Ectodermal cell (in vitro differentiated cells): ENCODE results near the gene MTX3.

ENCODE experiments used
- H3K27ac ChIP-seq: 2 replicates; pipeline ENCODE4 v1.7.0; 2013; ENCODE audit warnings: mild to moderate bottlenecking, low read depth, low read length; ENCODE audit not compliant: insufficient read depth, poor library complexity, severe bottlenecking
- H3K27me3 ChIP-seq: 2 replicates; pipeline ENCODE4 v1.7.0; 2013; ENCODE audit warnings: mild to moderate bottlenecking, low read length; ENCODE audit not compliant: insufficient read depth, control insufficient read depth, poor library complexity, severe bottlenecking
- H3K36me3 ChIP-seq: one replicate; pipeline ENCODE4 v1.7.0; 2013; ENCODE audit warnings: low read length; ENCODE audit not compliant: control insufficient read depth, insufficient read depth
- H3K4me1 ChIP-seq: one replicate; pipeline ENCODE4 v1.7.0; 2013; ENCODE audit warnings: low read length; ENCODE audit not compliant: control insufficient read depth, insufficient read depth
- H3K4me3 ChIP-seq: 2 replicates; pipeline ENCODE4 v1.7.0; 2013; ENCODE audit warnings: low read depth, low read length, control low read depth; ENCODE audit not compliant: insufficient read depth
- H3K9me3 ChIP-seq: 2 replicates; pipeline ENCODE4 v1.7.0; 2013; ENCODE audit warnings: mild to moderate bottlenecking, low read length, moderate library complexity; ENCODE audit not compliant: control insufficient read depth
- WGBS, 2 experiments: methylation state at CpG; one replicate each; pipeline ENCODE4 v1.1.7; 2013; ENCODE audit warnings: missing lambda C conversion rate in 2 of 2; 5-methylcytosine and 5-hydroxymethylcytosine counted together

Gene MTX3

DNA sequence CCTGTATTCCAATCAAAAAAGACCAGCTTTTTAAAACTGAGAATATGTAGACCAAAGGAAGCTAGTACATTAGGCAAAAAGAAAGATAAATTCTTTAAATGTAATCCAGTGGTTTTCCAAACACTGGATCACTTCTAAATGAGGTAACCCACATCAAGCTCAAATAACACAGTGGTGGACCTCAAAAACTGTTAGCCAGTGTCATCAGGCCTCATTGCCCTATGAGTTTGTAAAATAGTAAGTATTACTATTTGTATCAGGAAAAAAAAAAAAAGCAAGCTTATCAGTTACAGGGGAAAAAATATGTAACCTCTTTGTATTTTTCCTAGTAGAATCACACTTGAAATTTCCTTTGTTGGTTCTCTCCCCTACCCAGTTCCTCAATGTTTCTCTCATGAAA is 6.7 kb downstream of the MTX3 start:
- no peaks in the 10 kb centered on the region for H3K9me3 ChIP-seq
- H3K36me3 ChIP-seq = peaks cover 35% of the 10 kb centered on the region
- no peaks in the 10 kb centered on the region for H3K4me1 ChIP-seq
- H3K4me3 ChIP-seq = no peak overlapping the region
- no peaks in the 10 kb centered on the region for H3K27me3 ChIP-seq
- no peak overlapping the region for H3K27ac ChIP-seq

DNA sequence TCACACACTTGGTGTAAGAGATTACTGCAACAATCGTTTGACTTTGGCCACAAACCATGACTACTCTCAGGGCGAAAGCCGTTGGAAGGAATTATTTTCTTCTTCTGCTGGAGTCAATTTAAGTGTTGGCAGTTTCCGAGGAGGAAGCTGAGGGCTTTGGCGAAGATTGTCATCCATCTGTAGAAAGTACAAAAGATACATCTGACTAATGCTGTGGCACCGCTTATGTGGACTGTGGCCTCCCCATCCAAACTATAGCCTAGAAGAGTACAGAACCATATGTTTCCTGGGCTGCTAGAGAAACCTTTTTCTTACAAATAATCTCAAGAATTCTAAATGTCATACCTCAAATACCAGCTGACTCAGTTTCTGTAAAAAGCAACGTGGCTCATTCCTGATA is 7.4 kb downstream of the MTX3 start:
- H3K27me3 ChIP-seq = no peaks in the 10 kb centered on the region
- 94 to 97% methylated on average over 7 of the region's 7 CpGs for WGBS, 2 experiments
- peaks cover 35% of the 10 kb centered on the region for H3K36me3 ChIP-seq
- no peak overlapping the region for H3K4me3 ChIP-seq
- no peak overlapping the region for H3K27ac ChIP-seq
- no peaks in the 10 kb centered on the region for H3K4me1 ChIP-seq
- no peaks in the 10 kb centered on the region for H3K9me3 ChIP-seq

DNA sequence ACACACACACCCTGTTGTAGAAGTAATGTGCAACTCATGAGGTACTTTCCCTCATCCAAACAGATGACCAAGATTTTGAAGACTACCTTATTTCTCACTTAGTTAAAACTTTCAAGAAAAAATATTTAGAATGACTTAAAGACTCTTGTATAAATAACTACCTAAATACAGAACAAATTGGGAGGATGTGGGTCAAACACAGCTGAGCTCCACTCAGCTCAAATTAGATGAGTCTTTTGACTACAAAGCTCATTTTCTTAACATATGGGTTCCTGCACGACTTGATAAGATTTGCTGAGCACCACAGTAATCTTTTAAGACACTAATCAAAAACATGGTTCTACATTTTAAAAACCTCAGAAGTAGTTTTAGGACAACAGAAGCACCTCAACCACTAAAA is 8.9 kb downstream of the MTX3 start:
- H3K9me3 ChIP-seq = no peaks in the 10 kb centered on the region
- H3K36me3 ChIP-seq = peaks cover 37% of the 10 kb centered on the region
- WGBS, 2 experiments = 90 to 95% methylated on average over 1 of the region's 1 CpG

GRCh38 chr5:79976759-79977515 is 14.1 kb downstream of the MTX3 start:
- H3K4me1 ChIP-seq = peaks cover 26% of the 10 kb centered on the region
- no peaks in the 10 kb centered on the region for H3K9me3 ChIP-seq
- 95 to 98% methylated on average over 7 of the region's 7 CpGs for WGBS, 2 experiments
- H3K36me3 ChIP-seq = peaks cover 14% of the 10 kb centered on the region
- no peak overlapping the region for H3K27ac ChIP-seq
- no peak overlapping the region for H3K4me3 ChIP-seq
- no peaks in the 10 kb centered on the region for H3K27me3 ChIP-seq

More for the DNA sequence above, 8.9 kb downstream of the MTX3 start:
- H3K27me3 ChIP-seq = no peaks in the 10 kb centered on the region
- H3K27ac ChIP-seq = no peak overlapping the region
- no peaks in the 10 kb centered on the region for H3K4me1 ChIP-seq
- H3K4me3 ChIP-seq = no peak overlapping the region

DNA sequence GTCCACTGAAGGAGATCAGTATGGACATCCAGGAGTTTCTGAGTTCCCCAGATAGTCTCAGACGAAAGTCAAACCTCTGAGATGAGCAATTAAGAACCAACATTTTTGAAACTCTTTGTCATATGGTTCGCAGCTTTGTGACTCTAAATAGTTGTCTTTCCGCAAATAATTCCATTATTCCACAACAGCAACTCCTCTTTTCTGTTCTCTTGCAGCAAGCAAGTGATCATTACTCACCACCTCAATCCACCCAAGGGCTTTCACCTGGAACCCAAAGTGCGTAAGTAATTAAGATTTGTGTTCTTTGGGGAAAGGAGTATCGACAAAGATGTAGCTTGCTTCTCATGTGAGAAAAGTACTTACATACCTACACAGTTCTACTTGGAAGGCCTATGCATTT is 15.6 kb downstream of the MTX3 start:
- H3K36me3 ChIP-seq = peaks cover 14% of the 10 kb centered on the region
- WGBS, 2 experiments = 92 to 95% methylated on average over 3 to 5 of the region's 5 CpGs
- H3K27me3 ChIP-seq = no peaks in the 10 kb centered on the region
- no peak overlapping the region for H3K27ac ChIP-seq
- peaks cover 26% of the 10 kb centered on the region for H3K4me1 ChIP-seq
- no peak overlapping the region for H3K4me3 ChIP-seq
- no peaks in the 10 kb centered on the region for H3K9me3 ChIP-seq

- Histone ChIP-seq H3K36me3 (peaks cover 14% of the 10 kb centered on the region), H3K4me3 (no peak overlapping the region), H3K9me3 (no peaks in the 10 kb centered on the region), H3K4me1 (peaks cover 26% of the 10 kb centered on the region), H3K27ac (no peak overlapping the region), H3K27me3 (no peaks in the 10 kb centered on the region)
- WGBS, 2 experiments = 94 to 98% methylated on average over 2 of the region's 2 CpGs
Observed at GRCh38 chr5:79974886-79975285, 16.2 kb downstream of the MTX3 start.

GRCh38 chr5:79973996-79974395 is 17.1 kb downstream of the MTX3 start:
- peak overlapping the region; percentile 58 for H3K27ac ChIP-seq
- no peak overlapping the region for H3K4me3 ChIP-seq
- H3K36me3 ChIP-seq = peaks cover 14% of the 10 kb centered on the region
- 68 to 78% methylated on average over 3 of the region's 3 CpGs for WGBS, 2 experiments
- H3K4me1 ChIP-seq = peaks cover 26% of the 10 kb centered on the region
- H3K27me3 ChIP-seq = no peaks in the 10 kb centered on the region
- no peaks in the 10 kb centered on the region for H3K9me3 ChIP-seq

DNA sequence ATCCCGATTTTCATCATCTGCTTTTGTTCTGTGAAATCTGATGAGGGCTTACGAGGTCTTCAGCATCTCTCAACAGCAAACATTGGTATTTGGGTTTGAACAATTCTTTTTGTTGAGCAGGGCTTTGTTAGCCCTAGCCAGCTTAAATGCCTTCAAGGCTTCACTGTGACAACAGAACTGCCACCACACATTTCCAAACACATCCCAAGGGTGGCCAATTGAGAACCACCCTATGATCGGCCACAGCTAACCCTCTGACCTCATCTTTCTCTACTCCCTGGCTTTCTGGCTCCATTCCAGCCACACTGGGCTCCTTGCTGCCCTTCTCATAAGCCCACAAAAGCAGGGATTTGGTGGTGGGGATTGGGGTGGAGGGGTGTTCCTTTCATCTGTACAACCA is 17.6 kb downstream of the MTX3 start:
- Histone ChIP-seq H3K27me3 (no peaks in the 10 kb centered on the region), H3K9me3 (no peaks in the 10 kb centered on the region), H3K27ac (peak overlapping the region; percentile 58), H3K4me1 (peaks cover 26% of the 10 kb centered on the region), H3K4me3 (no peak overlapping the region), H3K36me3 (peaks cover 14% of the 10 kb centered on the region)
- WGBS, 2 experiments = 20 to 25% methylated on average over 3 of the region's 3 CpGs

DNA sequence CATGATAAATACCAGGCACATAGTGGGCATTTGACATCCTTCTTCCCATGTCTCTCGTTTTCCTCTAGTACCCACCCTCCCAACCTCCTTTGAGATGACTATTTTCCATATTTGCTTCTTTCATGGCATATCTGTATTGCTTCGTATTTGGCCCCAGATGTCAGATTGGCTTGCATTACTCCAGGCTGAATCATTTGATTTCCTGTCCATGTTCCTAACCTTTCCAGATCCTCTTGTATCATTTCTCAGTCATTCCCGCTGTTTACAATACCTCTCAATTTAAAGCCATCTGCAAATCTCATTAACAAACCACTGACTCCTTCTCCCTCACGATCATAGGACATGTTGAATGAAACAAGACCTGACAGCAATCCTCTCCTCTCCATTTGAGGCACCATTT is 19.9 kb downstream of the MTX3 start:
- whole genome bisulfite sequencing, 2 experiments = 95% methylated on average over 4 of the region's 4 CpGs
- H3K36me3 ChIP-seq = no peaks in the 10 kb centered on the region
- H3K4me1 ChIP-seq = peaks cover 26% of the 10 kb centered on the region
- H3K4me3 ChIP-seq = no peak overlapping the region
- H3K9me3 ChIP-seq = no peaks in the 10 kb centered on the region
- no peak overlapping the region for H3K27ac ChIP-seq
- H3K27me3 ChIP-seq = no peaks in the 10 kb centered on the region

- 86 to 87% methylated on average over 5 of the region's 5 CpGs for WGBS, 2 experiments
- Histone ChIP-seq H3K9me3 (no peaks in the 10 kb centered on the region), H3K4me3 (no peak overlapping the region), H3K36me3 (no peaks in the 10 kb centered on the region), H3K4me1 (peaks cover 26% of the 10 kb centered on the region), H3K27ac (no peak overlapping the region), H3K27me3 (no peaks in the 10 kb centered on the region)
Observed at GRCh38 chr5:79966448-79966847, 24.6 kb downstream of the MTX3 start.
